ENCODE data around the gene MEIS2. TPM values are rescaled to one million over a fixed set of nuclear protein-coding genes. Genes with fewer than 3 reads are reported as not detected.

MEIS2 gene
- total and polyA plus RNA-seq, 2 of the 13 experiments (the other 11 are each of a cell fraction or from before 2014, with no cell fraction given): 10.7 to 12.4 TPM

GRCh38 chr15:37034835-37035748 lies 65.3 kb downstream of the MEIS2 start (continued):
- TF ChIP-seq, protein P1, sequence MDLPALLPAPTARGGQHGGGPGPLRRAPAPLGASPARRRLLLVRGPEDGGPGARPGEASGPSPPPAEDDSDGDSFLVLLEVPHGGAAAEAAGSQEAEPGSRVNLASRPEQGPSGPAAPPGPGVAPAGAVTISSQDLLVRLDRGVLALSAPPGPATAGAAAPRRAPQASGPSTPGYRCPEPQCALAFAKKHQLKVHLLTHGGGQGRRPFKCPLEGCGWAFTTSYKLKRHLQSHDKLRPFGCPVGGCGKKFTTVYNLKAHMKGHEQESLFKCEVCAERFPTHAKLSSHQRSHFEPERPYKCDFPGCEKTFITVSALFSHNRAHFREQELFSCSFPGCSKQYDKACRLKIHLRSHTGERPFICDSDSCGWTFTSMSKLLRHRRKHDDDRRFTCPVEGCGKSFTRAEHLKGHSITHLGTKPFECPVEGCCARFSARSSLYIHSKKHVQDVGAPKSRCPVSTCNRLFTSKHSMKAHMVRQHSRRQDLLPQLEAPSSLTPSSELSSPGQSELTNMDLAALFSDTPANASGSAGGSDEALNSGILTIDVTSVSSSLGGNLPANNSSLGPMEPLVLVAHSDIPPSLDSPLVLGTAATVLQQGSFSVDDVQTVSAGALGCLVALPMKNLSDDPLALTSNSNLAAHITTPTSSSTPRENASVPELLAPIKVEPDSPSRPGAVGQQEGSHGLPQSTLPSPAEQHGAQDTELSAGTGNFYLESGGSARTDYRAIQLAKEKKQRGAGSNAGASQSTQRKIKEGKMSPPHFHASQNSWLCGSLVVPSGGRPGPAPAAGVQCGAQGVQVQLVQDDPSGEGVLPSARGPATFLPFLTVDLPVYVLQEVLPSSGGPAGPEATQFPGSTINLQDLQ (CRISPR knock-in tag; IDR thresholded peaks at IDR 0.05): no peak
- TF ChIP-seq, protein P2, sequence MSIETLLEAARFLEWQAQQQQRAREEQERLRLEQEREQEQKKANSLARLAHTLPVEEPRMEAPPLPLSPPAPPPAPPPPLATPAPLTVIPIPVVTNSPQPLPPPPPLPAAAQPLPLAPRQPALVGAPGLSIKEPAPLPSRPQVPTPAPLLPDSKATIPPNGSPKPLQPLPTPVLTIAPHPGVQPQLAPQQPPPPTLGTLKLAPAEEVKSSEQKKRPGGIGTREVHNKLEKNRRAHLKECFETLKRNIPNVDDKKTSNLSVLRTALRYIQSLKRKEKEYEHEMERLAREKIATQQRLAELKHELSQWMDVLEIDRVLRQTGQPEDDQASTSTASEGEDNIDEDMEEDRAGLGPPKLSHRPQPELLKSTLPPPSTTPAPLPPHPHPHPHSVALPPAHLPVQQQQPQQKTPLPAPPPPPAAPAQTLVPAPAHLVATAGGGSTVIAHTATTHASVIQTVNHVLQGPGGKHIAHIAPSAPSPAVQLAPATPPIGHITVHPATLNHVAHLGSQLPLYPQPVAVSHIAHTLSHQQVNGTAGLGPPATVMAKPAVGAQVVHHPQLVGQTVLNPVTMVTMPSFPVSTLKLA (IDR thresholded peaks at IDR 0.05): no peak
- TF ChIP-seq ZNF451 (CRISPR knock-in tag; IDR thresholded peaks at IDR 0.05) (no peak), RXRB (CRISPR knock-in tag; IDR thresholded peaks at IDR 0.05; ENCODE audit: borderline replicate concordance) (no peak), ARNT (IDR thresholded peaks at IDR 0.05) (no peak), PCBP1 (IDR thresholded peaks at IDR 0.05; ENCODE audit: borderline replicate concordance, low read depth, low read length) (no peak), ZNF326 (CRISPR knock-in tag; IDR thresholded peaks at IDR 0.05; ENCODE audit: borderline replicate concordance) (no peak), MTERF4 (CRISPR knock-in tag; IDR thresholded peaks at IDR 0.05) (no peak), KDM5A (IDR thresholded peaks at IDR 0.05; ENCODE audit: borderline replicate concordance, low read length) (no peak), SOX6 (IDR thresholded peaks at IDR 0.05) (no peak), SOX6 (CRISPR knock-in tag; IDR thresholded peaks at IDR 0.05) (peak; percentile 62), DDIT3 (CRISPR knock-in tag; IDR thresholded peaks at IDR 0.05) (no peak), ZNF552 (CRISPR knock-in tag; IDR thresholded peaks at IDR 0.05; ENCODE audit: borderline replicate concordance) (no peak), RBFOX2 (IDR thresholded peaks at IDR 0.05; ENCODE audit: low read depth, low read length) (no peak), KDM1A (CRISPR knock-in tag; IDR thresholded peaks at IDR 0.05) (no peak), GATAD2A (CRISPR knock-in tag; IDR thresholded peaks at IDR 0.05) (peak; percentile 34; the same call in 1 of the 2 replicates), REPIN1 (CRISPR knock-in tag; IDR thresholded peaks at IDR 0.05; ENCODE audit: borderline replicate concordance, low read depth) (no peak), ZFYVE20 (CRISPR knock-in tag; IDR thresholded peaks at IDR 0.05; ENCODE audit: borderline replicate concordance, low read depth) (no peak)
- TF ChIP-seq, protein P3, sequence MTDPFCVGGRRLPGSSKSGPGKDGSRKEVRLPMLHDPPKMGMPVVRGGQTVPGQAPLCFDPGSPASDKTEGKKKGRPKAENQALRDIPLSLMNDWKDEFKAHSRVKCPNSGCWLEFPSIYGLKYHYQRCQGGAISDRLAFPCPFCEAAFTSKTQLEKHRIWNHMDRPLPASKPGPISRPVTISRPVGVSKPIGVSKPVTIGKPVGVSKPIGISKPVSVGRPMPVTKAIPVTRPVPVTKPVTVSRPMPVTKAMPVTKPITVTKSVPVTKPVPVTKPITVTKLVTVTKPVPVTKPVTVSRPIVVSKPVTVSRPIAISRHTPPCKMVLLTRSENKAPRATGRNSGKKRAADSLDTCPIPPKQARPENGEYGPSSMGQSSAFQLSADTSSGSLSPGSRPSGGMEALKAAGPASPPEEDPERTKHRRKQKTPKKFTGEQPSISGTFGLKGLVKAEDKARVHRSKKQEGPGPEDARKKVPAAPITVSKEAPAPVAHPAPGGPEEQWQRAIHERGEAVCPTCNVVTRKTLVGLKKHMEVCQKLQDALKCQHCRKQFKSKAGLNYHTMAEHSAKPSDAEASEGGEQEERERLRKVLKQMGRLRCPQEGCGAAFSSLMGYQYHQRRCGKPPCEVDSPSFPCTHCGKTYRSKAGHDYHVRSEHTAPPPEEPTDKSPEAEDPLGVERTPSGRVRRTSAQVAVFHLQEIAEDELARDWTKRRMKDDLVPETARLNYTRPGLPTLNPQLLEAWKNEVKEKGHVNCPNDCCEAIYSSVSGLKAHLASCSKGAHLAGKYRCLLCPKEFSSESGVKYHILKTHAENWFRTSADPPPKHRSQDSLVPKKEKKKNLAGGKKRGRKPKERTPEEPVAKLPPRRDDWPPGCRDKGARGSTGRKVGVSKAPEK (CRISPR knock-in tag; IDR thresholded peaks at IDR 0.05; ENCODE audit: borderline replicate concordance): no peak

Measured in HepG2 (cell line).